GM12874 (cell line): Measurements from ENCODE around the gene MTNR1B.

Experiments used
- CTCF ChIP-seq: IDR thresholded peaks from 2 replicates; pipeline ENCODE4 v1.5.1; 2011; ENCODE audit warnings: low read depth, mild to moderate bottlenecking, control low read depth, low read length, moderate library complexity; ENCODE audit not compliant: insufficient read depth

The MTNR1B gene

GRCh38 chr11:92977401-92977800 is 8.0 kb downstream of the MTNR1B start:
- no peak for TF ChIP-seq CTCF

GRCh38 chr11:92978271-92979111 is 9.0 kb downstream of the MTNR1B start:
- TF ChIP-seq CTCF, result no peak

GRCh38 chr11:92979176-92979575 is 9.7 kb downstream of the MTNR1B start:
- TF ChIP-seq CTCF, result no peak

GRCh38 chr11:92980312-92980711 is 10.9 kb downstream of the MTNR1B start:
- TF ChIP-seq CTCF, result no peak

- TF ChIP-seq CTCF, result no peak
Measured at GRCh38 chr11:92981508-92982043, 12.1 kb downstream of the MTNR1B start.

GRCh38 chr11:92986585-92986984 is 17.1 kb downstream of the MTNR1B start:
- TF ChIP-seq CTCF, result no peak

- TF ChIP-seq CTCF, result no peak
Measured at GRCh38 chr11:92993004-92993403, 23.6 kb downstream of the MTNR1B start.
